ENCODE data around the gene RTL5.

Gene RTL5

GRCh38 chrX:72107320-72107719, 24.4 kb downstream of the RTL5 start:
- DNase-seq = no peak

- no peak for DNase-seq
Measured at GRCh38 chrX:72105436-72105835, 26.3 kb downstream of the RTL5 start.

DNA sequence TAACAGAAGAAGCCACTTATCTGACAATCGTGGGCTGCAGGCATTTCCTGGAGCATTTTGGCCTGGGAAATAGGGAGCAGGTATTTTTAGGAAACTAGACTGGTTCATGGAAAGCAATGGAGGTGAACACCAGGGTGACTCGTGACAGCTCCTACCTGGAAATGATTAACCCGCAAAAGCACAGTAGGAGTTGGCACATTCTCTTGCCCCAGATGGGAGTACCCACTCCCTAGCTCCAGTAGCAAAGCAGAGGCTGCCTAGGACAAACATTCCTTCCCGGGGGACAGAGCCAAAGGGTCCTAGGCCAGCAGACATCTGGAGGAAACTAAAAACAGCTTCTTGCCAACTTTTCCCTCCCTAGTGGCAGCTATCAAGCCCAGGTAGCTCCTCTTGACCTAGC, 29.0 kb downstream of the RTL5 start:
- no peak for DNase-seq

- DNase-seq = no peak
Measured at GRCh38 chrX:72102126-72102525, 29.6 kb downstream of the RTL5 start.

DNA sequence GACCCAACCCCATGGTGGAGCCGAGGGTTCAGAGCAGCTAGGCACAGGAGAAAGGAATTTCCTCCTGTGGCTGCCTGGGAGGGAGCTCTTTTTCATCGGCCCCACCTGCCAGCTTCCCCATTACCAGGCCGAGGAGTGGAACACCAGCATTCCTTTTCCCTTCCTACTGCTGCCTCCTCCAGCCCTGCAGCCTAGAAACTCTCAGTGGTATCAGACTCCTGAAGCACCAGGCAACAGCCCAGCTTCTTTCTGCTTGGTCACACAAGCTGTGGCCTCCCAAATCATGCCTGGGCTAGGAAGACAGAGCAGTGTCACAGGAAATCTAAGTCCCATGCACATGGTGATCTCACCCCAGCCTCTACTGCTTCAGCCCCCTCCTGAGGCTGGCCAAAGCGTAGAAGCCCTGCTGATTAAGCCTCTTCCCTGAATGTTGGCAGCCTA, 30.1 kb downstream of the RTL5 start:
- DNase-seq = peak; percentile 26

DNA sequence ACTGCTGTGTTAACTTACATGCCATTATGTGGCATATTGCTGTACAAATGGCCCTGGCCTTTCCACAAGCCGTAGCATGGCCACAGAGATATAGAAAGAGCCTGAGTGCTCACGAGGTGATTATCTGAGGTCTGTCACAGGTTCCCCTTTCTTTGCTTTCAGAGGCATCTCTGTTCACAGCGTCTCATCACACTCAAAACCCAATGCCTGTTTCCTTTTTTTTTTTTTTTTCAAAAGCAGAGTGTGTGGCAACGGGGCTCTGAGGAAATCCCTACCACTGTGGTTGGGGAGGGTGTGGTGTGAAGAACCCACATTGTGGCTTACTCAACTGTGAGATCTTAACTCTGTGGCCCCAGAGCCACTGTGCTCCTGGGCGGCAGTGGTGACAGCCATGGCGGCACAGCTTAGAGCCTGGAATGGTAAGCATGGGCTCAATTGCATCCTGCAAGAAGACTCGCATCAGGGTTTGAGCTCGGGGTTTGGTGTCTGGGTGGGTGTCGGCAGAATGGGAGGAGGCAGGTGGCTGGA, 30.8 kb downstream of the RTL5 start:
- peak; percentile 87 for DNase-seq

DNA sequence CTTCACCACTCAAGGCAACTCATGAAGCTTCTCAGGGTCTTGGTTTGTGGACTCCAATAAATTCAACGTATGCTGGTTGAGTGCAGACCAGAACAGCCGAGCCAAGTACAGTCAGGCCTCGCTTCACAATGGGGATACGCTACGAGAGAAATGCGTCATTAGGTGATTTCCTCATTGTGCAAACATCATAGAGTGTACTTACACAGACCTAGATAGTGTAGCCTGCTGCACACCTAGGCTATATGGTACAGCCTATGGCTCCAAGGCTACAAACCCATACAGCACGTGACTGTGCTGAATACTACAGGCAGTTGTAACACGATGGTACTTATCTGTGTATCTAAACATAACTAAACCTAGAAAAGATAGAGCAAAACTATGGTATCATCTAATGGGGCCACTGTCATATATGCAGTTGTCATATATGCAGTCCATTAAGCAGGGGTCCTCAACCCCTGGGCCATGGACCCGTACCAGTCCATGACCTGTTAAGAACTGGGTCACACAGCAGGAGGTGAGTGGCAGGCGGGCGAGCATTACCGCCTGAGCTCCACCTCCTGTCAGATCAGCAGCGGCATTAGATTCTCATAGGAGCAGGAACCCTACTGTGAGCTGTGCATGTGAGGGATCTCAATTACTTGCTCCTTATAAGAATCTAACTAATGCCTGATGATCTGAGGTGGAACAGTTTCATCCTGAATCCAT, 31.5 kb downstream of the RTL5 start:
- no peak for DNase-seq

- peak; percentile 27 for DNase-seq
Measured at GRCh38 chrX:72097098-72097497, 34.6 kb downstream of the RTL5 start.

DNA sequence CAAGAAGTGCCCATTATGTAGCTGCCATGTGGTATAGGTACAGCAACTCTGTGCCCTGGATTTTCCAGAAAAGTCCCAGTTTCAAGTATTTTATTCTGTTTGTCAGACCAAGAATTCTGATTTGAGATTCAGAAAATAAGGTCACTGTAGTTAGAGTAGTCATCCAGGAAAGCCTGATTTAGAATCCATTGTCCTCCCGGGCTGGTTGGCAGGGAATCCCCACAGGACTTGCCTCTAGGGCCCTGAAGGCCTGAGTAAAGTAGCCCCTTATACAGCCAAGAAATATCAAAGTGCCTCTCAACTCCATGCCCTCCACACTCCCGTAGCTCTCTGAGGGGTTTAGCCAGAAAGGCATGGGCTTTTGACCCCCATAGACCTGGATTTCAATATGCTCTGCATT, 36.3 kb downstream of the RTL5 start:
- no peak for DNase-seq

DNA sequence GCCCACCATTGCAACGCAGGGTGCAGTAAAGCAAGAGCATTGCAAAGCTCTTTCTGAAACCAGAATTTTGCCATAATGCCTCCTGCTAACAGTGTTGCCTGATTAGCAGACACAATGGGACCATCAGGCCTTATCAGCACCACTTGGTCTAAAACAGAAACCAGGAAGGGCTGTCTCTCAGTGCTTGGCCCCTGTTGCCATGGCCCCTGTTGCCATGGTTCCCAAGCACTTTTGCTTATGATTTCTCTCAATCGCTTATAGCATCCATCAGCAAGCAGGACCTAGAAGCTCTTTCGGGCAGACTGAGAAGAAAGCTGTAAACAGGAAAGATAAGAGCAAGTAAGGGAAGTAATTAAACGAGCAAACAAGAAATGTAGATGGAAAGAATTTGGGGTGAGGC, 36.8 kb downstream of the RTL5 start:
- no peak for DNase-seq

GRCh38 chrX:72089254-72089653, 42.5 kb downstream of the RTL5 start:
- no peak for DNase-seq

DNA sequence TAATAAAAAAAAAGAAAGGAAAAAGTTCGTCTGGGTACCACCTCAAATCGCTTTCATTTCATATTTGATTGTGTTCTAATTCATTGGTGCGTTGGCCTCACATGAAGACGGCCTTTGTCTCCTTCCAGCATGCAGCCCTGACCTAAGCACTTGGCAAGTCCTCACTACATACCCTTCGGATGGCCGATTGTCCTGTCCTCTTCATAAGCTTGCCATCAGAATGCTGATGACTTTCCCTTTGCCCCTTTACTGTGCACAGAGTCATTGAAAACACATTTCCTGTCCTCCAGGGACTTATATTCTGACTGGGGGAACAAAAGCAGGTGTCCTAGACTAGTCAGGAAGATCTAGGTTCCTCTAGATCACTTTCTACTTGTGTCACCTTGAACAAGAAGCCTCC, 43.0 kb downstream of the RTL5 start:
- no peak for DNase-seq

DNA sequence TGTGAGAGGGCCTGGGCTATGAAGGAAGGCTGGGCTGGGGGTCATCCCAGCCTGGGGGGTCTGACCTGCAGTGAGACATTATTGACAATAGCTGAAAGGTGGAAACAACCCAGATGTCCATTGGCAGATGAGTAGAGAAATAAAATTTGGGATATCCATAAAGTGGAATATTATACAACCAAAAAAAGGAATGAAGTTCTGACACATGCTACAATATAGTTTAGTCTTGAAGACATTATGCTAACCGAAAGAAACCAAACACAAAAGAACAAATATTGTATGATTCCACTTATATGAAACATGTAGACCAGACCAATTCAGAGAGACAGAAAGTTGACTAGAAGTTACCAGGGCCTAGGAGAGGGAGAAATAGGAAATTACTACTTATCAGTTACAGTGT, 44.7 kb downstream of the RTL5 start:
- DNase-seq = no peak

GRCh38 chrX:72084114-72084513, 47.6 kb downstream of the RTL5 start:
- no peak for DNase-seq

DNA sequence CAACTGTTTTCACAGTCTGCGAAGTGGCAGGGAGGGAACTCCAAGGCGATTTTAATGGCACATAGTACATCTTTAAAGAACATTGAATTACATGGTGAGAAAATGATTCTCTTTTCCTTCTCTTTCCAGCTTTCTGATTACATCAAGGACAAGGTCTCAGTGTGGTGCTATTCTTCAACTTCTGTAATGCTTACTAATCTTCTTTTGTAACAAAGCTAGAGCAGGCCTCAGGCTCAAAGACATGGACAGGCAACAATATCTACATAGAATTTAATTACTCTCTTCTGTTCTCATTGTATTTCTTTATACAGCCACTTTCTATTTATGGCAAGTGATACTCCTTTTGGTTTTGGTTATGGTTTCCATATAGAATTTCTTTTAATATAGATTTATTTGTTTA, 48.4 kb downstream of the RTL5 start:
- no peak for DNase-seq

GRCh38 chrX:72081605-72082320, 50.0 kb downstream of the RTL5 start:
- DNase-seq = no peak

GRCh38 chrX:72080800-72081199, 50.9 kb downstream of the RTL5 start:
- DNase-seq = no peak

DNA sequence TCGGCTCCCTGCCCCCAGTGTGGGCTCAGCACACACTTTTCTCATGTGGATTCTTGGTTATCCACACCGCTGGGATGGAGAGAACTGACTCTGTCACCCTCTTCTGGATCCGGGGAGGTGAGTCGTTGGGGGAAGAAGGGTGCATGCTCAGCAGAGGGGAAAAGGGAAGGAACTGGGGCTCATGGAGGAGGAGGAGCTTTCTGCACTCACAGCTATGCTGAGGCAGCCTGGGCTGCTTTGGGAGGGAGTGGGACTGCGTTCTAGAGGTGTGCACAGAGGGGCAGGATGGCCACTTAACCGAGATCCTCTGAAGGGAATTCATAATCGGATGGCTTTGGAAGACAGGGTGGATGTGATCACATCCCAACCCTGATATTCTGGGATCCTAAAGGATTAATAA, 51.6 kb downstream of the RTL5 start:
- peak; percentile 64 for DNase-seq

GRCh38 chrX:72079607-72080006, 52.1 kb downstream of the RTL5 start:
- DNase-seq = peak; percentile 65

GRCh38 chrX:72078411-72078810, 53.3 kb downstream of the RTL5 start:
- DNase-seq = peak; percentile 66

Data from GDM1 (cell line).